NCI-H2196 (cell line): ENCODE results near the gene AOPEP.

ENCODE experiments used
- DNase-seq: peaks from one replicate; lab custom pipeline; 2025; ENCODE audit not compliant: unreplicated experiment; lab: John Stamatoyannopoulos, UW

The AOPEP gene

DNA sequence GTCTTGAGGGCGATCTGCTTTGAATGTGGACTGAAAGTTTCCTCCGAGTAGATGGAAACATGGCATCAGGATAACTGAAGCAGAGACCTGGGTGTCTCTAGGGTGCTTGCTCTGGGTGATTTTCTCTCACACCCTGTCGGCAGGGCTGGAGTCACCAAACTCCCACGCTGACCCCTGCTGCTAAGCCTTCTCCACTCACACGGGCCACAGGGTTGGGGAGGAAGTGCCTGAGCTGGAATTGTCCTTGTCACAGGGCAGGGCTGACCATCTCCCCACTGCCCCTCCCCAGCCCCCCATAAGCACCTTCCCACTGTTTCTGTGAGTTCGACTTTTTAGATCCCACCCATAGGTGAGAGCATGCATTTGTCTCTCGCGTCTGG is 378.1 kb downstream of the AOPEP start:
- DNase-seq, result no peak

DNA sequence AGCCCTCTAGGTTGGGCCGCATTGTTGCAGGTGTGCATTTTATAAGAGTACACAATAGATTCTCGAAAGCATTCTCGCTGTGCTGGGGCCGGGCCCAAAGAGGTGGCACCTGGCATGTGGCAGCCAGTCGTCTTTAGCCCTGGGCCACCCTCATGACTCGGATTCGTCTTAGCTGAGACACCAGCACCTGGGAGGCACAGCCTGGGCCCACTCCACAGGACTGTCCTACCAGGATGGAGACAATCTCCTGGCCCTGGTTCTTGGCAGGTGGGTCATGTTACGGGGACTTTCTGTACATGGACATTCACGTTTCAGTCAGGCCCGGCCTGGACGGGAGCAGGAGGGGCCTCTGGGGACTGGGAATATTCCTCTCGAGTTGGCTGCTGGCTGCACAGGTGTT is 378.5 kb downstream of the AOPEP start:
- DNase-seq, result no peak

DNA sequence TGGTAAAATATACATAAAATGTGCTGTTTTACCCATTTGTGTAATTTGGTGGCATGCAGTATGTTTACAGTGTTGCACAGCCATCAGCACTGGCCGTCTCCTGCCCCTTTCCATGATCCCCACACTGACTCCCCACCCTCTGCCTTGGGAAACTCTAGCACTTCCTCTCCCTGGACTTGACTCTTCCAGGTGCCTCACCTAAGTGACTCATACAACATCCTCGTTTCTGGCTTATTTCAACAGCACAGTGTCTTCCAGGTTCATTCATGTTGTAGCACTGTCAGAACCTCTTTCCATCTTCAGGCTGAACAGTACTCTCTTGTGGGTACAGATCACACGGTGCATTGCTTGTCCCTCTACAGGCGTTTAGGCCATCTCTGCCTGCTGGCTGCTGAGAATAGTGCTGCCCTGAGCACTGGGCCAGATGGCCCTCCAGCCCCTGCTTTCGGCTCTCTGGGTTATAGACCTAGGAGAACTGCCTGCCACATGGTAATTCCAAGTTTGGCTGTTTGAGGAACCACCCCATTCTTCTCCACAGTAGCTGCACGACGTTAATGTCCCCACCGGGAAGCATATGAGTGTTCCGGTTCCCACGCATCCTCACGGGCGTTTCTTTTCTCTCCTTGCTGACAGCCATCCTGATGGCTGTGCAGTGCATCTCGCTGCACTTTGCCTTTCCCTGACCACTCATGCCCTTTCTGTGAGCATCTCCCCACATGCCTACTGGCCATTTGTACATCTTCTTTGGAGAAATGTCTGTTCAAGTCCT is 379.2 kb downstream of the AOPEP start:
- DNase-seq, result no peak

DNA sequence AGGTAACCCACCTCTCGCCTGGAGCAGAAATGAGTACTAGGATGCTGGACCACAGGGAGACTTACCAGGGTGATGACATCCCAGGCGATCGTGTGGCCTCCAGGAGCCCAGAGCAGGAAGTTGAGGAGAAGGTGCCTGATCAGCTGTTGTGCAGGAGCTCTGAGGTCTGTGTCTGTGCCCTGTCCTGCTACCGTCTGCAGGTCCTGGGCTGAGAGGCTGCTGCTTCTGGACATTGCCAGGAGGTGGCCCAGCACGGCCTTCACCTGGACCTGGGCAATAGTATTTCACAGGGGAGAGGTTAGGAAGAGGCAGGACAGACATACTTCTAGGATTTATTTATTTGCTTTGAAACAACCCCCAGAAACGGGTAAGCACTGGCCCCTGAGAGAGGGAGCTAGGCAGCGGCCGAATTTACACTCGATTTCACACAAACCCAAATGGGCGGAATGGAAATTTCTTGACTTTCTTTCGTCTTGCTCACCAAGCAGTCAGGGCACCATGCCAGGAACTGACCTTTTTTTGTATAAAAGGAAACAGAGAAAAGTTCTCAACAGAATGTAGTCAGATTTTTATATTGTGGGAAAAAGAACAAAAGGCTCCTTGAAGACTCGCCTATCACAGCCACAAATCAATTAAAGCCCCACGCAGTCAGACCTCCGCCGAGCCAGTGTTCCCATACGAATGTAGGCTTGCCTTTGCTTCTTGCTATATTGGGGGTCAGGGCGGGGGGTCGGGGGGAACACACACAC is 380.7 kb downstream of the AOPEP start:
- no peak for DNase-seq

DNA sequence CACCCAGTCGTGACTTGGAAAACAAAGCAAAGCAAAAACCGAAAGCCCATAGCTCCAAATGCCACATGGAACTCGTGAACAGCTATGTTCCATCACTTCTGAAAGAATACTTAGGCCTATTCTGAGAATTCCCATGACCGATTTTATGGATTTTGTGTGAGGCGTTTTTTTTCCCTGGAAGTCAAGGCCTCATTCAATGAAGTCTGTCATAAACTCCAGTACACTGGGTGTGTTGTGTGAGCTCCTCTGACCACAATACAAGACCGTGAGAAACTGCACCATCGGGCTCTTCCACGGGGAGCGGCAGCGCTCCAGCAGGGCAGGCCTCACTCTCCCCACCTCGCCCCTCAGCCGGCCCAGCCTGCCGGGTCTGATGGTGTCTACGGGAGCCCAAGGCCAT is 381.5 kb downstream of the AOPEP start:
- DNase-seq, result no peak

DNA sequence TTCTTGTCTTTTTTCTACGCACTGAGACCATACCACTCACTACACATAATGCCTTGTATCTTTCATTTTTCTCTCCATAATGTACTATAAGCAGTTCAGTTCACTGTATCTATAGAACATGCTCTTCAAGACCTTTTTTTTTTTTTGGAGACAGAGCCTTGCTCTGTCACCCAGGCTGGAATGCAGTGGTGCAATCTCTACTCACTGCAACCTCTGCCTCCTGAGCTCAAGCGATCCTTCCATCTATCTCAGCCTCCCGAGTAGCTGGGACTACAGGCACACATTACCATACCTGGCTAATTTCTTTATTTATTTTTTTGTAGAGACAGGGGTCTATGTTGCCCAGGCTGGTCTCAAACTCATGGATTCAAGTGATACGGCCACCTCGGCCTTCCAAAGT is 382.3 kb downstream of the AOPEP start:
- DNase-seq, result no peak

DNA sequence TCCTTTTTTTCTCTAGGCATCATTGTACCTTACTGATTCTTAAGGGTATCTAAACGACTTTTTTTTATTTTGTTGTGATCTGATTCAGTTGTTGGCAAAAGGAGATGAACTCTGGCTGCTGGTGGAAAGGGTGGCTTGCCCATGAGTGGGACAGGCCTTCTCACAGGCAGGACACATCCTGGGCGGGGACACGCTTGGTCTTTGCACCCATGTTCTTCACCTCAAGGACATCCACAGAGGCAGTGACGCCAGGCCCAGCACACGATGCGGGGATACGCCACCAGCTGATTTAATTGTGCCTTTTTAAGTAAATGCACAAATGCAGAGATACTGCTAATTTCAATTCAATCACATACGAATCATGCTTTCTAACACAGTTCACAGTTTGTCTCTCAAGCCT is 383.0 kb downstream of the AOPEP start:
- DNase-seq, result no peak

DNA sequence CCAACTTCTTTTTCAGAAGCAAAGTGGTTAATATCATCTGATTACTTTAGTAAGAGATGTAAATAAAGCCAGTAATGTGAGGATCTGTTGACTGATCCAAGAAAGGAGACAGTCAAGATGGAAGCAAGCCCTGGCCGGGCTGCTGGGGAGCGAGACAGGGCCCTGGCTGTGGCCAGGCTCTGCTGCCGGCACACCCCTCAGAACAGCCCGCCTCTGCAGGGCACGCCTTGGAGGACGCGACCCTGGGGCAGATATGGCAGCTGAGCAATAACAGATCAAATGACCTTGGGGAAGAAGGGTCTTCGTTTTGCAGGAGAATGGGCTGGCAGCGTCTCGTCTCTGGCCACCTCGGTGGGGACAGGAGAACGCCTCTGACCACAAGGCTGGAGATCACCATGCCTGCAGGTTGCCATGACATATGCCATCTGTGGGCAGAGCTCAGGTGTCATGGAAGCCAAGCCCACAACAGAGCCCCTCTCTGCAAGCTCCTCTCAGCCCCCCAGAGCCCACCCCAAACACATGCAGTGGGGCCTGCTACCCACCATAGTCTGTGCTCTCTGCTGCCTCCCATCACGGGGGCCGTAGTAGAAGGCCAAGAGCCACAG is 384.5 kb downstream of the AOPEP start:
- no peak for DNase-seq

DNA sequence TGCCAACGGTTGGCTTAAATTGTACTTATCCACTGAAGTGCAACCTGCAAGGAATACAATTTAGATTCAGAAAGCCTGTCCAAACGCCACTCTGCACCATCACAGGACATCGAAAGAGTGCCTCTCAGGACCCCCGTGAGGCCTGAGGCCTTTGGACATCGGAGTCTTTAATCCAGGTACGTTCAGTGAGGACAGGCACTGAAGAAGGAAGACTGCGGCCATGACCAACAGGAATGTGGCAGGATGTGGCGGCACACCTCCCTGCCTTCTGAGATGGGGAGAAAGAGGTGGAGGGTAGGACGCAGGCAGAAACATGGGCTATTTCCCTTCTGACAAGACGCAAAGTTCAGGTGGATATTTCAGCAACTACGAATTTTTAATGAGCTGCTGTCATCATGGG is 385.2 kb downstream of the AOPEP start:
- no peak for DNase-seq

DNA sequence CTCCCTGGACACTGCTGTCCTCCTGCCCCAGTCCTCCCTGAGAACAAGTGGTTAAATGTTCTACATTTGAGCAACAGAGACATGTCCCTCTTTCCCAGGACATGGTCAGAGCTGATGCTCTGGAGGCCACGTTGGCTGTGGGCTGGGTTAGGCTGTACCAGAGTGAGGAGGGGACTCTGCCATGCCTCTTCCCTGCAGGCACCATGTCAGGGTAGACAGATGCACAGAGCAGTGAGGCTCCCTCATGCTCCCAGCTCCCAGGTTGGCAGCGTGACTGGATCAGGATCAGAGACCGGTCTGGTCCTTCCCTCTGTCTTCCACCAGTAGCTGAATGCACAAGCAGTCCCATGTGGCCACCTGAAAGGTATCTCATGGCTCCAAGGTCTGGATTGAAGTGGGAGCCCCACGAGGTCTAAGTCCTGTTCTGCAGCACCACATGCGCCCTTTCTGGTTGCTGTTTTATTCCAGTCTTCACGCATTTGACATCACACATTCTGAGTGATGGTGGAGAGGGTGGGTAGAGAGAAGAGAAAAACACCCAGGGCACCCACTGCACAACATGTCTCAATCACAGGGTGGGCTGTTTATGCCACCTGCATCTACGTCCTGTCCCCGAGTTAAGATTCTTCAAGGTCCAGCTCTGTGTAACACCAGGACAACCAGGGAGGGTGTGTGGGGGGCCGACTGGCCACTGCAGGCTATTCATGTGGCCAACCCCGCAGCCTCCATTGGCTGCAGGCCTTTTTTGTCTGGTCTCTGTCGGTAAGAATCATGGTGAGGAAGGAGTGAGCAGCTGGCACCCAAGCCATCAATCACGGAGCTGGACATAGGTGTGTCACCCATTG is 386.2 kb downstream of the AOPEP start:
- no peak for DNase-seq

DNA sequence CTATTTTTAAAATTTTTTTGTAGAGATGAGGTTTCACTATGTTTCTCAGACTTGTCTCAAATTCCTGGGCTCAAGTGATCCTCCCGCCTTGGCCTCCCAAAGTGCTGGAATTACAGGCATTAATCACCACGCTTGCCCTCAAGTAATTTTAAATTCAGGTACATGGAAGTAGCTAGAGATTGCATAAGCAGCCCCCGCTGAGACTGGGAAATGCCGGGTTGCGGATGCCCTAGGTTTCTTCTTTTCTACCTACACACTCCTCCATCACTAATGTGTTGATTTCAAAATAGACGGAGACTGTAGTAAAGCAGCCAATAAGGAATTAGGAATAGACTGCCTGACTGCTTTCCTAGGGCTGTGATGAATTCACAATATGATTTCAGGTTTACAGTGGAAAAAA is 388.6 kb downstream of the AOPEP start:
- no peak for DNase-seq

DNA sequence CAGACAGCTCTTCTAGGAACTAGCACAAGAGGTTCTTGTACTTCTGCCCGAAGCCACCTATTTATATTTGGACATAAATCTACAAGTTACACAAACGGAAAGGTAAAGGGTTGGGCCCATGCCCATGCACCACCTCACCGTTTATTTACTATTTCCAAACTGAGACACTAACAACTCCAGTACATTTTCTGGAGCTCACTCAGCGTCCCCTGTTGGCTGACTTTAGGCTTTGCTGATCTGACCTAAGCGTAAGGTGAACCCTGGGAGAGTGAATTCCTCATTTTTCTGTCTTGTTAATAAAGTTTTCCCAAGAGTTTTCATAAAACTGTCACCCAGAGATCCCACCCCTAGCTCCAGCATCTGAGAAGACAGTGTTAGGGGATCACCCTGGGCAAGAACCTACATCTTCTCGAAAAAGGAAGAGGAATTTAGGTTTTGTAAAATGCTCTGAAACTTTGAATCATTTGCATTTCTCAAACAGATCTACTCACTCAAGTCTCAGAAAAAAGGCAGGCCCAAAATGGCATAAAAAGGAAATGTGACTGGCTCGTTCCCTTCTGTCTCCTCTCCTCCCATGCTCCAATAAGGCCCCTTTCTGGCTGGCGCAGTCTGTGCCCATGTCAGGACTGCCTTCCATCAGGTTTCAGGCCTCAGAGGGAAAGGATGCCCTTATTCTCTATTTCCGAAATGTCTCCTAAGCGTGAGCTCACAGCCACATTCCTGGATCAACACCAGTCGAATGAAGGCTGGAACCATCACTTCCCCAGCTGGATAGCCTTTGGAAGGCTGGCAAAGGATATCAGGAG is 389.7 kb downstream of the AOPEP start:
- DNase-seq, result no peak

DNA sequence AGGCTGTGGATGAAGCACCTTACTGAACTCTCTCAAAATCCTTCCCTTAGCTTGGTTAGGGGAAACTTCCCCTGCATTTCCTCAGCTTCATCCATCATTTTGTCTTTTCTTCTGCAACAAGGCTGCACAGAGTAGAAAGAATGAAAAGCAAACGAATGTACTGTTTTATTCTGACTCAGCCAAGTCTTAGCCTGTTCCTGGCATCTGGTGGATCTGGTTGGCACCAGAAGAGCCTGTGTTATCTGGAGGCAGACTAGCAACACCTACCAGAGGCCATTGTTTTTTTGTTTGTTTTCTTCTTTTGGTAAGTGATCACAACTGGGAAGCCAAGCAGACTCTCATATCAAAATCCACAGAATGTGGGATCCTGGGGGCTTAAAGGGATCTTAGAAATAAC is 390.3 kb downstream of the AOPEP start:
- DNase-seq, result peak; percentile 32

DNA sequence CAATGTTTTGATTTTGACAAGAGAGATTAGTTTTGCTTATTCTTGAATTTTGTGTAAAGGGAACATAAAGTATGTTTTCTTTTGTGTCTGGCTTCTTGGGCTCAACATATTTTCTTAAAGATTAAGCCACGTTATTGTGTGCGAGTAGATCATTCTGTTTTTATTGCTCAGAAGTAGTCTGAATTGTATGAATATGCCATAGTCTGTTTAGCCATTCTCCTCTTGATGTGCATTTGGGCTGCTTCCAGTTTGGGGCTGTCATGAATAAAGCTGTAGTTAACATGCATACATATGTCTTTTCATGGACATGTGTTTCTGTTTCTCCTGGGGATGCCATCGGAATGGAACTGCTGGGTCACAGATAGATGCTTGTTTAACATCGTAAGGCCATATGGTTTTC is 392.1 kb downstream of the AOPEP start:
- no peak for DNase-seq

DNA sequence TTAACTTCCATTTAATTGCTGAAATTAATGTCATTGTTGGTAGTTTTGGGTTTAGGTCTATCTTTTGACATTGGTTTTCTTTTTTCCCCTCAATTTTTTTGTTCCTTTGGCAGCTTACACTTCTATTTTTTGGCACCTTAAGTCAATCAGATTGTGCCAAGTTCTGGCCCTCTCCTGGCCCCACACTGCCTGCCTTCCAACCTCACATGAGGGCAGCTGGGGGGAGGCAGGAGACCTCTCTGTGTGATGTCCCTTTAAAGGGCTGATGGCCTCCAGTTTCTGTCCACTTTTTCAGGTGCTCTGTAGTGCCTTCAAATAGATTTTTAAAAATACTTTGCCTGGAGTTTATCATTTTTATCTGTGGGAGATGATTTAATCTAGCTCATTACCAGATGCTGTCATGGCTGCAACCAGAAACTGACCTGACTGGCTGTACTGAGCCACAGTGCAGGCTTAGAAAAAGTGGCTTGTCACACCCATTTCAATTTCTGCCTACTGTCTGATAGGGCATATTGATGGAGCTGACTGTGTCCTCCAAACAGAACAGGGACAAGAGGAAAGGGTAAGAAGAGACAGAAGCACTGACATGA is 394.4 kb downstream of the AOPEP start:
- DNase-seq, result no peak

DNA sequence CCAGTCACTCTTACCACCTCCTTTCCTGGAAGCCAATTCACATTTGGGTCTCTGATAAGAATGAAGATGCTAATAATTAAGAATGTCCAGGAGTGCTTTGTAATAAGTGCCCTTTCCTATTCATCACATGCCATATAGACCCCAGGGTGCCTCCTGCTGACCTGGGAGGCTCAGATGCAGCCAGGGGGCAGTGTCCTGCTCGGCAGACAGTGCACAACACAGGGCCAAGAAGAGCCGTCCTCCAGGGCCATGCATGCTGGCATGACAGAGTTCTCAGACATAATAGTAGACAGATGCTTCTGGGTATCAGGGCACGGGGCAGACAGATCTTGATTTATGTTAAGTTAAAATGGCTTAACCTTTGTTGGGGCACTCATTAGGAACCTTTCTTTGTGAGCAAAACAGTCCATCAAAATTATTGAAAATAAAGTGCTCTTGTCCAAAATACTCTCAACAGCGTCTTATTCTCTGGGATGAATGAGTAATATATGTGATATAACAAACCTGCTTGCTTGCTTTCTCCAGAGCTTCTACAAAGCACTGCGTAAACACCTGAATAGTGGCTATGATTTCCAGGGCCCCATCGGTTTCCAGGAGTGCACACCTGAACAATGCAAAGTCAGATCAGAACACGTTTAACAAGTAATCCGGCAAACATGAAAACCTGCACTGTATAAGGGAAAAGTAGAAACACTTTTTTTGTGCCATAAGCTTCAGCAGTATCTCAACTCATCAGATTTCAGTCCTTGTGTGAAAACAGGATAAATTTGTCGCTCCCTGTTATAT is 398.3 kb downstream of the AOPEP start:
- DNase-seq, result no peak

DNA sequence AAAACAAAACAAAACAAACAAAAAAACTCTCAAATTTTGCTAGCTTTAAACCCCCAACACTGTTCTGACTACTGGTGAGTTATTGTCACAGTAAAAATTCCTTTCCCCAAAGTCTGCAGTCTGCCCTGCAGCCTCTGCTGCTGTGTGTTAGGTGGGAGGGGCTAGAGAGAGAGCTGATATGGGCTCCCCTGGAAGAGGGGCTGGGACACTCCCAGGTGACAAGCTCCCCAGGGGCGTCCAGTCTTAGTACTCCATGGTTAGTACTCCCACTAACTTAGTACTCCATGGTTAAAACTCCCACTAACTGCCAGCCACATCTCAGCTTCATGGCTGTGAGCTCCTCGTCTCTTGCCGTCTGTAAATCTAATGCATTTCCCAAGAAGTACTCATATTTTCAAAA is 399.2 kb downstream of the AOPEP start:
- no peak for DNase-seq

DNA sequence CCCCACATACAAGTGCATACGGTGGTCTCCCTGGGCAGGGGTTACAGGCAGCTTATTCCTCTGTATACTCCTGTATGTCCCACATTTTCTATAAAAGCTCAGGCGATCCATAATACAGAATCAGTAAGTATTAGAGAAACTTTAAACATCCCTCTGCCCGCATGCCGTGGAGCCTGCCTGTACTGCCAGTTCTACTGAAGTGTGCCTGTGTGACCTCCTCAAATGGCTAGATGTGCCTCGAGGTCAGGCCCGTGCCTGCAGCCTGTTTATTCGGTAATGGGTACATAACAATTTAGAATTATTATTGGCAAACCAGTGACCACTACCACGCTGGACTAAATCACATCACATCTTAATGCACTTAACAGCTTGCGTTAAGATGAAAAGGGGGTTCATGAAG is 400.2 kb downstream of the AOPEP start:
- DNase-seq, result no peak
